IMR-90 (cell line): ENCODE measurements around the gene LYRM4. TPM values are rescaled to one million over a fixed set of nuclear protein-coding genes. Genes with fewer than 3 reads are reported as not detected.

Source experiments
- ATAC-seq: fragments of 200-7000 bp; cut with Tn5 transposase; 2 replicates; pipeline ENCODE4 v1.9.1; 2020; ENCODE audit warnings: low read depth, mild to moderate bottlenecking, moderate library complexity
- BruUV-seq: library from RNA; stranded (reverse); fragments of 400-500 nt; replicated peaks from 2 replicates; lab custom pipeline; 2021; lab: Mats Ljungman, UMichigan
- CTCF ChIA-PET: fragments of 300-600 bp; formaldehyde crosslinking; extraction: SDS; loops from one replicate; lab custom pipeline; 2021; ENCODE audit warnings: antibody characterized with exemption; lab: Yijun Ruan, JAX
- POLR2A ChIA-PET: fragments of 300-600 bp; sonication (Branson Sonifier 250); formaldehyde crosslinking; loops from one replicate; lab custom pipeline; 2022; ENCODE audit warnings: antibody characterized with exemption; ENCODE audit not compliant: unreplicated experiment; lab: Charles Lee
- DNase-seq: peaks from one replicate; pipeline ENCODE4 v3.0.0; 2013
- H2AFZ ChIP-seq: replicated peaks from 2 replicates; pipeline ENCODE3; 2013; ENCODE audit warnings: low read length, mild to moderate bottlenecking; ENCODE audit not compliant: poor library complexity
- H2AK5ac ChIP-seq: 2 replicates; pipeline ENCODE4 v1.6.1; 2013; ENCODE audit warnings: low read depth, low read length, inconsistent platforms
- H2AK9ac ChIP-seq: replicated peaks from 2 replicates; pipeline ENCODE3; 2013; ENCODE audit warnings: mild to moderate bottlenecking, low read depth, low read length, moderate library complexity; ENCODE audit not compliant: poor library complexity
- H2BK120ac ChIP-seq: 2 replicates; pipeline ENCODE4 v1.6.1; 2013; ENCODE audit warnings: low read depth, low read length, inconsistent platforms
- H2BK15ac ChIP-seq: 3 replicates; pipeline ENCODE4 v1.6.1; 2013; ENCODE audit warnings: low read depth, low read length, inconsistent platforms
- H2BK20ac ChIP-seq: 2 replicates; pipeline ENCODE4 v1.6.1; 2013; ENCODE audit warnings: low read depth, mild to moderate bottlenecking, inconsistent platforms, low read length, moderate library complexity
- H2BK5ac ChIP-seq: 2 replicates; pipeline ENCODE4 v1.6.1; 2013; ENCODE audit warnings: mild to moderate bottlenecking, low read depth, low read length, inconsistent platforms; ENCODE audit not compliant: poor library complexity, severe bottlenecking
- H3K14ac ChIP-seq: replicated peaks from 2 replicates; pipeline ENCODE4 v1.6.1; 2013; ENCODE audit warnings: low read depth, low read length, inconsistent platforms
- H3K18ac ChIP-seq: 2 replicates; pipeline ENCODE4 v1.6.1; 2013; ENCODE audit warnings: low read depth, low read length, control low read depth
- H3K23ac ChIP-seq: 2 replicates; pipeline ENCODE4 v1.6.1; 2013; ENCODE audit warnings: low read depth, low read length, inconsistent platforms
- H3K27ac ChIP-seq: 2 replicates; pipeline ENCODE4 v1.5.1; 2013; ENCODE audit warnings: mild to moderate bottlenecking, control low read depth, low read length; ENCODE audit not compliant: insufficient read depth
- H3K27me3 ChIP-seq: 2 replicates; pipeline ENCODE4 v1.6.1; 2013; ENCODE audit warnings: low read length; ENCODE audit not compliant: control insufficient read depth, insufficient read depth
- H3K36me3 ChIP-seq: 2 replicates; pipeline ENCODE4 v1.6.1; 2013; ENCODE audit warnings: low read length, mixed read lengths; ENCODE audit not compliant: control insufficient read depth, insufficient read depth
- H3K4ac ChIP-seq: 2 replicates; pipeline ENCODE4 v1.6.1; 2013; ENCODE audit warnings: low read depth, low read length, inconsistent platforms
- H3K4me1 ChIP-seq: 2 replicates; pipeline ENCODE4 v1.6.1; 2013; ENCODE audit warnings: low read length, mixed read lengths; ENCODE audit not compliant: control insufficient read depth, insufficient read depth
- H3K4me2 ChIP-seq: 2 replicates; pipeline ENCODE4 v1.6.1; 2013; ENCODE audit warnings: low read depth, mild to moderate bottlenecking, control low read depth, low read length, moderate library complexity
- H3K4me3 ChIP-seq: 2 replicates; pipeline ENCODE4 v1.5.1; 2013; ENCODE audit warnings: low read depth, mild to moderate bottlenecking, control low read depth, low read length, moderate library complexity; ENCODE audit not compliant: insufficient read depth
- H3K56ac ChIP-seq: 2 replicates; pipeline ENCODE4 v1.6.1; 2013; ENCODE audit warnings: low read length, inconsistent platforms; ENCODE audit not compliant: insufficient read depth; ENCODE audit errors: extremely low read depth
- H3K79me1 ChIP-seq, 2 experiments: 2 replicates each; pipeline ENCODE4 v1.6.1; 2013; ENCODE audit warnings: low read length in 2 of 2, inconsistent platforms in 1 of 2, low read depth in 1 of 2
- H3K9ac ChIP-seq: 2 replicates; pipeline ENCODE4 v1.6.1; 2013; ENCODE audit warnings: low read depth, low read length, control low read depth
- H3K9me1 ChIP-seq: 2 replicates; pipeline ENCODE4 v1.6.1; 2013; ENCODE audit warnings: low read length, inconsistent platforms; ENCODE audit not compliant: insufficient read depth
- H3K9me3 ChIP-seq: 2 replicates; pipeline ENCODE4 v1.6.1; 2013; ENCODE audit warnings: low read length; ENCODE audit not compliant: control insufficient read depth, insufficient read depth
- H4K20me1 ChIP-seq: 2 replicates; pipeline ENCODE4 v1.6.1; 2013; ENCODE audit warnings: low read length, inconsistent platforms; ENCODE audit not compliant: insufficient read depth
- H4K5ac ChIP-seq: 2 replicates; pipeline ENCODE4 v1.6.1; 2013; ENCODE audit warnings: mild to moderate bottlenecking, low read depth, low read length, control low read depth
- H4K8ac ChIP-seq, 2 experiments: 2 replicates each; pipeline ENCODE4 v1.6.1; 2013; ENCODE audit warnings: low read depth in 2 of 2, low read length in 2 of 2, control low read depth in 1 of 2, inconsistent platforms in 1 of 2
- H4K91ac ChIP-seq: 2 replicates; pipeline ENCODE4 v1.6.1; 2013; ENCODE audit warnings: low read depth, low read length, inconsistent platforms; ENCODE audit not compliant: insufficient read depth
- BHLHE40 ChIP-seq: fragments of 150-350 bp; IDR thresholded peaks from 2 replicates; pipeline ENCODE4 v1.6.1; 2016; ENCODE audit warnings: mild to moderate bottlenecking, low read depth, low read length
- CEBPB ChIP-seq: IDR thresholded peaks from 2 replicates; pipeline ENCODE4 v1.6.1; 2012; ENCODE audit warnings: low read depth, low read length, improper control_type of control experiment
- MAFK ChIP-seq: IDR thresholded peaks from 2 replicates; pipeline ENCODE4 v1.6.1; 2012; ENCODE audit warnings: low read depth, low read length, improper control_type of control experiment
- RAD21 ChIP-seq: IDR thresholded peaks from 2 replicates; pipeline ENCODE4 v1.6.1; 2012; ENCODE audit warnings: low read length, improper control_type of control experiment
- WGBS, 2 experiments: methylation state at CpG; one replicate each; pipeline versions ENCODE4 v1.1.5 to v1.1.7; 2013; ENCODE audit warnings: missing lambda C conversion rate in 2 of 2; ENCODE audit not compliant: insufficient read length in 1 of 2; ENCODE audit errors: extremely low coverage in 2 of 2; 5-methylcytosine and 5-hydroxymethylcytosine counted together
- dilution Hi-C: fragments of 300-500 bp; cut with HindIII; formaldehyde crosslinking; loops from one replicate; pipeline ENCODE4 v1.14.3; 2018; ENCODE audit warnings: low sequenced_read_pairs; ENCODE audit not compliant: unreplicated experiment
- in situ Hi-C: fragments of 300-500 bp; cut with MboI; formaldehyde crosslinking; loops from 3 replicates; pipeline ENCODE4 v1.14.3; 2019; ENCODE audit warnings: low sequenced_read_pairs, inconsistent platforms, mixed read lengths
- intact Hi-C: fragments of 100-400 bp; cut with micrococcal nuclease; formaldehyde crosslinking; loops from 2 replicates; pipeline ENCODE4 v1.10.0; 2022
- polyA plus RNA-seq, 3 experiments: library from polyadenylated mRNA; depleted of rRNA; stranded (reverse); fragments of >200 nt; gene quantifications; 2 replicates each; pipeline ENCODE4 v1.2.3, GENCODE V29; 2012; ENCODE audit warnings: low replicate concordance in 1 of 3
- total RNA-seq: library from RNA; depleted of rRNA; stranded (reverse); fragments of >200 nt; gene quantifications from 2 replicates; pipeline ENCODE4 v1.2.3, GENCODE V29; 2012

LYRM4 gene
- total and polyA plus RNA-seq, 2 of the 4 experiments (the other 2 are of a cell fraction): 11.5 to 26.6 TPM

DNA sequence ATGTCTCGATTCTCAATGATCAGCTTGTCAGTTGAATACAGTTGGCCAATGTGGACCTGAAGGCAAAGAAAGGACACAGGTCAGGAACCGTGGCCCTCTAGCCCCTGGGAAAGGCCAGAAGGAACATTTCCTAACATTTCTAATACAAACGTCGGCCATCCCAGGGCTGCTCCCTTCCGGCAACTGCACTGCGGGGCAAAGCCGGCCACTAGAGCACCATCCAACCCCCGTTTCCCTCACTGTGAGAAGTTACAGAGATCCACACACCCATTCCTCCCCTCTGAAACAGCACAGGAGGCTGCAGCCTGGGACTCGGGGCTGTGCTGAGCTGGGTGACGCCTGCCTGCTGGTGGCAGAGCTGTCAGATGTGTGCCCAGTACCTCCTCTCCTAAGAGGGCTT lies 151.3 kb downstream of the LYRM4 start:
- no peaks in the 10 kb centered on the region; the same call in none of the 2 replicates for H3K27me3 ChIP-seq
- H3K14ac ChIP-seq: no peak overlapping the region
- H3K4me1 ChIP-seq: peaks cover 2% of the 10 kb centered on the region; the same call in 1 of the 2 replicates
- H4K91ac ChIP-seq: no peak overlapping the region
- DNase-seq (no peak), ATAC-seq (no peak)
- no peak overlapping the region for H2BK5ac ChIP-seq
- no peaks in the 10 kb centered on the region for H3K36me3 ChIP-seq
- H2BK120ac ChIP-seq: no peak overlapping the region
- H2BK20ac ChIP-seq: no peak overlapping the region
- no peaks in the 10 kb centered on the region for H3K9me3 ChIP-seq
- no peak overlapping the region for H3K4ac ChIP-seq
- no peak overlapping the region for H4K5ac ChIP-seq
- no peaks in the 10 kb centered on the region for H3K79me1 ChIP-seq
- no peak overlapping the region for H2BK15ac ChIP-seq
- intact Hi-C loops (no loop called here), in situ Hi-C loops (no loop called here), dilution Hi-C loops (no loop called here)
- no peak overlapping the region for H3K9ac ChIP-seq
- no peak overlapping the region for H2AFZ ChIP-seq
- H3K4me3 ChIP-seq: no peak overlapping the region
- no CpG with 5 or more reads among the region's 10 CpGs for WGBS, 2 experiments
- H2AK9ac ChIP-seq: no peak overlapping the region
- CTCF ChIA-PET: no interaction called here
- no peak overlapping the region for H4K8ac ChIP-seq
- no peak overlapping the region for H3K4me2 ChIP-seq
- POLR2A ChIA-PET: no interaction called here
- no peak overlapping the region for H2AK5ac ChIP-seq
- H3K9me1 ChIP-seq: no peaks in the 10 kb centered on the region; the same call in 1 of the 2 replicates
- H4K20me1 ChIP-seq: 0 out of 2 replicates have a peak, but pooled peaks cover 4% of the 10 kb centered on the region
- no peak overlapping the region for H3K56ac ChIP-seq
- H3K23ac ChIP-seq: no peak overlapping the region
- H3K27ac ChIP-seq: no peak overlapping the region
- TF ChIP-seq MAFK (no peak), CEBPB (no peak), RAD21 (no peak), BHLHE40 (no peak)
- H3K18ac ChIP-seq: no peak overlapping the region
- no TSS peak for BruUV-seq
